GM19397 (cell line): ENCODE data around the gene VAX1.
"Not testable (repeated sequence)": the region's sequence is repeated elsewhere in the genome, so short reads cannot be mapped to it uniquely, and the experiment has no call there.

ENCODE experiments used
- ATAC-seq: cut with Tn5 transposase; IDR thresholded peaks from one replicate; pipeline ENCODE4 v1.9.1; 2021; ENCODE audit warnings: mild to moderate bottlenecking, moderate library complexity; ENCODE audit not compliant: unreplicated experiment

Gene VAX1

DNA sequence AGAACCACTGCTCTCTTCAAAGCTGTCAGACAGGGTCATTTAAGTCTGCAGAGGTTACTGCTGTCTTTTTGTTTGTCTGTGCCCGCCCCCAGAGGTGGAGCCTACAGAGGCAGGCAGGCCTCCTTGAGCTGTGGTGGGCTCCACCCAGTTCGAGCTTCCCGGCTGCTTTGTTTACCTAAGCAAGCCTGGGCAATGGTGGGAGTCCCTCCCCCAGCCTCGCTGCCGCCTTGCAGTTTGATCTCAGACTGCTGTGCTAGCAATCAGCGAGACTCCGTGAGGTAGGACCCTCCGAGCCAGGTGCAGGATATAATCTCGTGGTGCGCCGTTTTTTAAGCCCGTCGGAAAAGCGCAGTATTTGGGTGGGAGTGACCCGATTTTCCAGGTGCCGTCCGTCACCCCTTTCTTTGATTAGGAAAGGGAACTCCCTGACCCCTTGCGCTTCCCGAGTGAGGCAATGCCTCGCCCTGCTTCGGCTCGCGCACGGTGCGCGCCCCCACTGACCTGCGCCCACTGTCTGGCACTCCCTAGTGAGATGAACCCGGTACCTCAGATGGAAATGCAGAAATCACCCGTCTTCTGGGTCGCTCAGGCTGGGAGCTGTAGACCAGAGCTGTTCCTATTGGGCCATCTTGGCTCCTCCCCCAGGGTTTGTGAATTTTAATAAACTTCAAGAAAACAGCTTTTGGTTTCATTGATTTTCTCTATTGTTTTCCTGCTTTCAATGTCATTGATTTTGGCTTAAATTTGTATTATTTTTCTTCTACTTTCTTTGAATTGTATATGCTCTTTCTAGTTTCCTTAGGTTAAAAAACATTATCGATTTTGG is 53.4 kb downstream of the VAX1 start:
- not testable (repeated sequence) for ATAC-seq
